Measurements from ENCODE around the gene MGME1.
"Not testable (repeated sequence)": the region's sequence is repeated elsewhere in the genome, so short reads cannot be mapped to it uniquely, and the experiment has no call there.

Gene MGME1

GRCh38 chr20:18018100-18018499 lies 49.3 kb downstream of the MGME1 start:
- no peak for DNase-seq (ENCODE audit: low read depth in 2 of 2, low spot score in 1 of 2)

GRCh38 chr20:18019068-18019467 lies 50.2 kb downstream of the MGME1 start:
- DNase-seq (ENCODE audit: low read depth in 2 of 2, low spot score in 1 of 2) = no peak

- DNase-seq (ENCODE audit: low read depth in 2 of 2, low spot score in 1 of 2) = no peak
Measured at GRCh38 chr20:18020931-18021330, 52.1 kb downstream of the MGME1 start.

- DNase-seq (ENCODE audit: low read depth in 2 of 2, low spot score in 1 of 2) = no peak
Measured at GRCh38 chr20:18024606-18025127, 55.8 kb downstream of the MGME1 start.

GRCh38 chr20:18027011-18027410 lies 58.2 kb downstream of the MGME1 start:
- not testable (repeated sequence) for DNase-seq (ENCODE audit: low read depth in 2 of 2, low spot score in 1 of 2)

- no peak for DNase-seq (ENCODE audit: low read depth in 2 of 2, low spot score in 1 of 2)
Measured at GRCh38 chr20:18030020-18030419, 61.2 kb downstream of the MGME1 start.

- DNase-seq (ENCODE audit: low read depth in 2 of 2, low spot score in 1 of 2) = no peak
Measured at GRCh38 chr20:18031050-18031449, 62.2 kb downstream of the MGME1 start.

- DNase-seq (ENCODE audit: low read depth in 2 of 2, low spot score in 1 of 2) = no peak
Measured at GRCh38 chr20:18031888-18032509, 63.2 kb downstream of the MGME1 start.

GRCh38 chr20:18032977-18033892 lies 64.4 kb downstream of the MGME1 start:
- DNase-seq (ENCODE audit: low read depth in 2 of 2, low spot score in 1 of 2) = no peak

GRCh38 chr20:18034039-18034438 lies 65.2 kb downstream of the MGME1 start:
- DNase-seq (ENCODE audit: low read depth in 2 of 2, low spot score in 1 of 2) = no peak

GRCh38 chr20:18039063-18039462 lies 70.2 kb downstream of the MGME1 start:
- no peak for DNase-seq (ENCODE audit: low read depth in 2 of 2, low spot score in 1 of 2)

Data from stimulated activated CD8-positive, alpha-beta memory T cell treated with anti-CD3 and anti-CD28 coated beads, Interleukin-4, amount 100 ng/mL, for 1 hour (primary cell).